GM18867 (cell line): ENCODE measurements around the gene NPDC1.
"Not testable (repeated sequence)": the region's sequence is repeated elsewhere in the genome, so short reads cannot be mapped to it uniquely, and the experiment has no call there.

Experiments
- ATAC-seq: cut with Tn5 transposase; IDR thresholded peaks from one replicate; pipeline ENCODE4 v1.9.1; 2021; ENCODE audit warnings: mild to moderate bottlenecking, moderate library complexity; ENCODE audit not compliant: unreplicated experiment

NPDC1 gene

DNA sequence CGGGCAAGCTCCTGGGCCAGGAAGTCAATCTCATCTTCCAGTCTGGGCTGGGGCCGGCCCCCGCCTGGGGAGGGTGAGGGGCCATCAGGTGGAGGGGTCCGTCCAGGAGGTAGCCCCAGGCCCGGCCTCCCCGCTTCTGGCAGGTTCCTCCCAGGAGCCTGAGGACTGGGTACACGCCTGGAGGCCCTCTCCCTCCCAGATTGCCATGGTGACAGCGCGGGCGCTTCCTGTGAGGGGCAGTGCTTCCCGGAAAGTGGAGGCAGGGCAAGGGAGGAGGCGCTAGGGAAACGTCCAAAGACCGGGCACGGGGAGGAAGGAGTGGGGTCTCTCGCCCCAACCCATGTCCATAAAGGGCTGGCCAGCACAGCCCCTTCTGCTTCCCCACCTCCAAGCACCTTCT lies 4.9 kb downstream of the NPDC1 start:
- ATAC-seq: no peak

- no peak for ATAC-seq
These were observed 5.4 kb downstream of the NPDC1 start for GRCh38 chr9:137040568-137040967.

- ATAC-seq: no peak
These were observed 6.2 kb downstream of the NPDC1 start for GRCh38 chr9:137039611-137040366.

DNA sequence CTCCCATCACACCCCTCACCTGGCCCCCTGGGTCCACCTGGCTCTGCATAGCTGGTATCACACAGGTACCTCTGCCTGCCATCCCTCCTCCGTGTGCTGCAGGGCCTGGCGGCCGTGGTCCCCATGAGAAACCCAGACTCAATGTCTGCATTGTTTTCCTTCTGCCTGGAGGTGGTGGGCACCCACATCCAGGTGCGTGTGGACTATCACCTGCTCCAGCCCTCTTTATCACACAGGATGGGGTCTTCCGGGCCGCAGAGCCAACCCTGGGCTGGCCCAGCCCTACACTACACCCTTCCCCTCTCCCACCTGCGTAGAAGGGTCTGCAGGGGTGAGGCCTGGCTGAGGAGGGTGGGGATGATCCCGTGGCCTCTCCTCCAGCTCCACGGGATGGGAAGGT lies 7.1 kb downstream of the NPDC1 start:
- ATAC-seq: no peak

- no peak for ATAC-seq
These were observed 8.5 kb downstream of the NPDC1 start for GRCh38 chr9:137037483-137037882.

DNA sequence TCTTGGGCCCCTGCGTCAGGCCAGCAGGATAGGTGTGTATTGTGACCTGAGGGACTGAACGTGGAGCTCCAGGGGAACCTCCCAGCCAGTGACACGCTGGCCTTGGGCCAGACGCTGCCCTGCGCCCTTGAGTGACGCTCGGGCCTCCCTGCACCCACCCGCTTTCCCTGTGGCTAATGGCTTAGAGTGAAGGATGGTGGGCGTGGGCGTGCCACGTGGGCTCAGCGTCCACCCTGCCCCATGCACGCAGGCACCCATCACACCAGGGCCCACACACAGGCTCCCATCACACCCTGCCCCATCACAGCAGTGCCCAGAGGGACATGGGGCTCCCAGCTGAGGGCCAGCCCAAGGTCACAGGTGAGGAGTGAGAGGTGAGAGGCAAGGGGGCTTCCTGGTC lies 8.9 kb downstream of the NPDC1 start:
- ATAC-seq: no peak

- ATAC-seq: no peak
These were observed 10.0 kb downstream of the NPDC1 start for GRCh38 chr9:137035937-137036336.

- ATAC-seq: no peak
These were observed 10.5 kb downstream of the NPDC1 start for GRCh38 chr9:137035507-137035834.

DNA sequence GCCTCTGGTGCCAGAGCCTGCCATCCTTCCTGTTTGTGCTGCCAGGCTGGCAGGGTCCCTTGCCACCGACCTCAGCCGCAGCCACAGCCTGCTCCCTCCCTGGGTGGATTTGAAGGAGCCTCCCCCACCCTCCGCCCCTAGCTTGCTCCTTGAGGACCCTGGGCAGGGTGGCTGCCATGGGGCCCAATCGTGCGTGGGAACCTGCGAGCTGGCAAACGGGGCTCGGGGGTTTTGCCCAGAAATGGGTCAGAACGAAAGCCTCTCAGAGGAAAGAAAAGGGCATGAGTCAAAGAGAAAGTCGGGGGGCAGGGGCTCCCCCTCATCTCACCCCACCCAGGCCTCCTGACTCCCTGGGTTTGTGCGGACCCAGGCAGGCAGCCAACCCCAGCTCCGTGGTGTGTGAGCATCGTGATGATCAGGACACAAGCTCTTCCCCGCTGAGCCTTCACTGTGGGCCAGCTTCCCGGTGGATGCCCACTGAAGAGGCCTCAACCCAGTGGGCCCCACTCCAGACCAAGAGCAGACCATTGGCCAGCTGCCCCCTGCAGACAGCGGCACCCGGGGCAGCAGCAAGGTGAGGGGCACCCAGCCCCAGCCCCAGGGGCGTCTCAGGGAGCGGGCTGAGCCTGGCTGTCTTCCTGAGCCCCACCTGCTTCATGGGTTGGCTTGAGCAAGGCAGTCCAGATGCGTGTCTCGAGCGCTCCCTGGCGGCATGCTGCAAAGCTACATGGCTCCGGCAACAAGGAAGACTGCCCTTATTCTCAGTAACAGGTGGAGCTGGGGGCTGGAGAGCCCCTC lies 11.1 kb downstream of the NPDC1 start:
- ATAC-seq: peak; percentile 52

DNA sequence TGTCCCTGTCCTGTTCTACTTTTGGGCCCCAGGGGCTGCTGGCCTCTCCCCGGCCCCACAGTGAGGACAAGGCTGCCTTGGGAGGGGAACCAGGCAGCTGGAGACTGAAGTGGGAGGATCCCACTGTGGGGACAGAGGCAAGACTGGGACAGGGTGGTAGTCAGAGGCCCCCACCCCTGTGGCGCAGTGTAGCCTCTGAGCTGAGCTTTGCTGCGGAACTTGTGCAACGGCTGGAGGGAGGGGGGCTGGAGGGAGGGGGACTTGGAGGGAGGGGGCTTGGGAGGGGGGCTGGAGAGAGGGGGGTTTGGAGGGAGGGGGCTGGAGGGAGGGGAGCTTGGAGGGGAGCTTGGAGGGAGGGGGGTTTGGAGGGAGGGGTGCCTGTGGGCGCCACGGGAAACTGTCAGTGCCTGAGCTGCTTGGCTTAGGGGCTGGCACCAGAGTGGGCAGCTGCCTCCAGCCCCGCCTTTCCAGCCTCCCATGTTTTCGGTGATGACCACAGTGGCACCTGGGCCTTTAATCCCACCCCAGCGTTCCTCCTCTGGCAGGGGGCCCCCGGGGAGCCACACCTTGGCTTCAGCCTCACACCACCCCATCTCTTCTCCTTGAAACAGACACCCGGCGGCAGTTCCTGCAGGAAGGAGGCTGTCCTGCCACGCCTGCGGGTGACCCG lies 11.8 kb downstream of the NPDC1 start:
- ATAC-seq: no peak

DNA sequence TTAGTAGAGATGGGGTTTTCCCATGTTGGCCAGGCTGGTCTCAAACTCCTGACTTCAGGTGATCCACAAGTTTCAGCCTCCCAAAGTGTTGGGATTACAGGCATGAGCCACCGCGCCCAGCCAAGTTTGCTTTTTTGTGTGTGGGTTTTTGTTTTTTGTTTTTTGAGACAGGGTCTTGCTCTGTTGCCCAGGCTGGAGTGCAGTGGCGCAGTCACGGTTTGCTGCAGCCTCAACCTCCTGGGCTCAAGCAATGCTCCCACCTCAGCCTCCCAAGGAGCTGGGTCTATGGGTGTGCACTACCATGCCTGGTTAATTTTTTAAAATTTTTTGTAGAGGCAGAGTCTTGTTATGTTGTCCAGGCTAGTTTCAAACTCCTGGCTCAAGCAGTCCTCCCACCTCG lies 12.5 kb downstream of the NPDC1 start:
- ATAC-seq: not testable (repeated sequence)

DNA sequence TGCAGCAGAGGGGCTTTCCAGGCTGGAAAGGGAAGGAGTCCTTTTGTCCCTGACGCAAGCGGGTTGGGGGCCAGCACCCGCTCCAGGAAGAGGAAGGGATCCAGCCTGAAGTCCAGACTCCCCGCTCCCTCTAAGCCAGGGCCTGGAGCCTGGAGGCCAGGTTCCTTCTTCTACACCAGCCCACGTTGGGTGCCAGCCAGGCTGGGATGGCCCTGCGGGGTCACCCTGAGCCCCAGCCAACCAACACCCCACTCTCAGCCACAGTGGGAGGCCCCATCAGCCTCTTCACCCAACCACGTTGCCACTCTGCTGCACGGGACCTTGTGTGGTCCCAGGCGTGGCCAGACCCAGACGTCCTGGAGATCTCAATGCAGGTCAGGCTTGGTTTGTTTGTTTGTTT lies 13.1 kb downstream of the NPDC1 start:
- ATAC-seq: no peak

GRCh38 chr9:137031904-137032640 lies 13.9 kb downstream of the NPDC1 start, which contains the start of gene FUT7:
Gene FUT7 (minus strand): TSS chr9:137032088. CDS start chr9:137031991, 97 bp downstream.
- no peak for ATAC-seq

GRCh38 chr9:137030538-137031527 lies 15.1 kb downstream of the NPDC1 start:
- no peak for ATAC-seq

DNA sequence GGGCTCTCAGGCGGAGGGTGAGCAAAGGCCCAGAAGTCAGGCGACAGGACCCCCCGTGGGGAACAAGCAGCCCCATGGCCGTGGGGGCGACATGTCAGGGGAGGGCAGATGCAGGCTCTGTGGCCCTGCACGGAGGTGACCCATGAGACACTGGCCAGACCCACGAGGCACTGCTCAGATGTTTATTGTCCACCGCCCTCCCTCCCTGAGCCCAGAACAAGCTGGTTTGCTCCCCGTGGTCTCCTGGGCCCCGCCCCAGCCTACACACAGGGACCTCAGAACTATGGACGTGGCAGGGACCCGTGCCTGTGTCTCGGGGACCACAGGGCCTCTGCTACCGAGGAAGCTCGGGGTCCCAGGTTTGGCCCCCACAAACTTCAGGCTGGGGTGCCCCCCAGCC lies 16.0 kb downstream of the NPDC1 start:
- no peak for ATAC-seq

- ATAC-seq: peak; percentile 32
These were observed 16.7 kb downstream of the NPDC1 start for GRCh38 chr9:137029058-137029936.

DNA sequence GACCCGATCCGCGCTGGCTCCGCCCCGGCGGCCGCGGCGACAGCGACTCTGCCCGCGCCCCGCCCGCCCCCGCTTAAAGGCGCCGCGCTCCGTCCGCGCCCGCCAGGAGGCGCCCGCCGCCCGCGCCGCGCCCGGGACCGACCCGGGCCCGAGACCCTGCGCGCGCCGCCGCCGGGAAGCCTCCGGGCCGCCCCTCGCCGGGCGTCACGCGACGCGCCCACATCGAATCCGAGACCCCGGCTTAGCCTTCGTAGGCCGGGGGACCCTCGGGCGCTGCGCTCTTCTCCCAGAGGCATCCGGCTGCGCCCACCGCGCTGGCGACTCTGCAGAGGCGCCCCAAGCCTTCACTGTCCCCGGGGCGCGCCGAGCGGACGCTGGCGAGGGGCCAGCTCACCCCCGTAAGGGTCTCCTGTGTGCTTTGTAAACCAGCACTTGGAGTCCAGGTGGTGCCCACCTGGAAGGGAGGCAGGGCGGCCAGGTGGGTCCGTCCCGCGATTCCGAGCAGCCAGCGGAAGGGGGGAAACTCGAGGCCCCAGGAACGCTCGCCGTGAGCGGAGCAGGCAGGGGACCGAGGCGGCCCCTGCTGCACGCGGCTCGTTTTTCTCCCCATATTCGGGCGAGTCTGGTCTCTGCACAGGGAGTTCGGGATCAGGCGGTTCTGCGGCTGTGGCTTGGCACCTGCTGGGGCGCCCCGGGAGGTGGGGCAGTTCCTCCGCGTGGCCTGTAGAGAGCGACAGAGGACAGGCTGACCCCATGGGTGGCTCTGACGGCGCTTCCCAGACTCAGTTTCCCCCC lies 17.5 kb downstream of the NPDC1 start:
- peak; percentile 34 for ATAC-seq
